ENCODE data around the gene CTAG1A.
"Not testable (repeated sequence)": the region's sequence is repeated elsewhere in the genome, so short reads cannot be mapped to it uniquely, and the experiment has no call there.

DNA sequence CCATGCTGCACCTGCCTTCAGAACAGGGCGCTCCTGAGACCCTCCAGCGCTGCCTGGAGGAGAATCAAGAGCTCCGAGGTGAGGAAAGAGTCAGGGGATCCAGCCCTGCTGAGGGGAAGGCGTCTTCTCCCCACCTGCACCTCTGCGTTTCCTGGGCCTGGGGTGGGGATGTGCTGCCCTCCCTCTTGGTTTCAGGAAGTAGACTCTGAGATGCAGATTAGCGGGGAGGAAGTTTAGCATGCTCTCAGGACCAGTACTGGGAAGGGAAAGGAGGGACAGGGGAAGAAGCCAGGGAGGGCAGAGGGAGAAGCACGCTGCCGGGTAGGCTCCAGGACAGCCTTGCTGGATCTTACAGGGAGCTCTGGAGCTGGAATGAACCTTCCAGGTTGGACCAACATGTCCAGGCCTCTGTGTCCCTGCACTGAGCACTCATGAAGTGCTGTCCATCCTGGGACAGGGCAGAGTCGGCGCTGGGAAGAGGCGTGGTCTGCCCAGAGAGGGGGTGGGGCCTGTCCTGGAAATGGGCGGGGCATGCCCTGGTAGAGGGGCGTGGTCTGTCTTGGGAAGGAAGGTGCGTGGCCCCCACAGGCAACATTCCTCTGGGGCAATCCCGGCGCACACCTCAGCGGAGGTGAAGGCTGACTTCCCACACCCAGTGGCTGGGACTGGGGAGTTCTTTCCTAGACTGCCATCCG is 32.7 kb upstream of the CTAG1A start:
- TF ChIP-seq, protein P1, sequence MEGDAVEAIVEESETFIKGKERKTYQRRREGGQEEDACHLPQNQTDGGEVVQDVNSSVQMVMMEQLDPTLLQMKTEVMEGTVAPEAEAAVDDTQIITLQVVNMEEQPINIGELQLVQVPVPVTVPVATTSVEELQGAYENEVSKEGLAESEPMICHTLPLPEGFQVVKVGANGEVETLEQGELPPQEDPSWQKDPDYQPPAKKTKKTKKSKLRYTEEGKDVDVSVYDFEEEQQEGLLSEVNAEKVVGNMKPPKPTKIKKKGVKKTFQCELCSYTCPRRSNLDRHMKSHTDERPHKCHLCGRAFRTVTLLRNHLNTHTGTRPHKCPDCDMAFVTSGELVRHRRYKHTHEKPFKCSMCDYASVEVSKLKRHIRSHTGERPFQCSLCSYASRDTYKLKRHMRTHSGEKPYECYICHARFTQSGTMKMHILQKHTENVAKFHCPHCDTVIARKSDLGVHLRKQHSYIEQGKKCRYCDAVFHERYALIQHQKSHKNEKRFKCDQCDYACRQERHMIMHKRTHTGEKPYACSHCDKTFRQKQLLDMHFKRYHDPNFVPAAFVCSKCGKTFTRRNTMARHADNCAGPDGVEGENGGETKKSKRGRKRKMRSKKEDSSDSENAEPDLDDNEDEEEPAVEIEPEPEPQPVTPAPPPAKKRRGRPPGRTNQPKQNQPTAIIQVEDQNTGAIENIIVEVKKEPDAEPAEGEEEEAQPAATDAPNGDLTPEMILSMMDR (IDR thresholded peaks at IDR 0.05): not testable (repeated sequence)
- not testable (repeated sequence) for TF ChIP-seq EZH2, EZH2phosphoT487 (IDR thresholded peaks at IDR 0.05)

Data from neural progenitor cell (in vitro differentiated cells).